Fibroblast of mammary gland (primary cell): ENCODE results near the gene CLDN22.

ENCODE experiments used
- DNase-seq: peaks from one replicate; pipeline ENCODE4 v3.0.0-alpha.2; 2010; ENCODE audit warnings: low read depth
- H3K4me3 ChIP-seq: 2 replicates; pipeline ENCODE4 v1.5.1; 2011; ENCODE audit warnings: low read depth, mild to moderate bottlenecking, low read length, moderate library complexity; ENCODE audit not compliant: control insufficient read depth
- CTCF ChIP-seq: conservative IDR thresholded peaks from 2 replicates; pipeline ENCODE4 v1.5.1; 2011; ENCODE audit warnings: low read depth, low read length, inconsistent platforms; ENCODE audit not compliant: control insufficient read depth, insufficient read depth

The CLDN22 gene

GRCh38 chr4:183323295-183323694 lies 3.2 kb upstream of the CLDN22 start:
- no peak for DNase-seq
- H3K4me3 ChIP-seq: no peak overlapping the region
- no peak for TF ChIP-seq CTCF

GRCh38 chr4:183322326-183322725 lies 2.2 kb upstream of the CLDN22 start, which contains the start of gene CLDN24:
TSS of gene CLDN24 (minus strand) at chr4:183322426. CDS start at chr4:183322426, 0 bp downstream.
- no peak for TF ChIP-seq CTCF
- DNase-seq: no peak
- H3K4me3 ChIP-seq: no peak within 1 kb of the TSS

GRCh38 chr4:183321516-183321915 lies 1.4 kb upstream of the CLDN22 start:
- no peak for DNase-seq
- H3K4me3 ChIP-seq: no peak overlapping the region
- TF ChIP-seq CTCF: no peak

GRCh38 chr4:183321079-183321478 lies 1.0 kb upstream of the CLDN22 start:
- no peak overlapping the region for H3K4me3 ChIP-seq
- TF ChIP-seq CTCF: no peak
- DNase-seq: no peak

- H3K4me3 ChIP-seq: no peak overlapping the region
- no peak for TF ChIP-seq CTCF
- no peak for DNase-seq
Measured at GRCh38 chr4:183318656-183319055, 1.4 kb downstream of the CLDN22 start.

- no peak for TF ChIP-seq CTCF
- H3K4me3 ChIP-seq: no peak overlapping the region
Measured at GRCh38 chr4:183314806-183315205, 5.3 kb downstream of the CLDN22 start.

GRCh38 chr4:183314336-183314735 lies 5.7 kb downstream of the CLDN22 start:
- TF ChIP-seq CTCF: no peak

More at GRCh38 chr4:183314806-183315205, 5.3 kb downstream of the CLDN22 start:
- no peak for DNase-seq

More at GRCh38 chr4:183314336-183314735, 5.7 kb downstream of the CLDN22 start:
- H3K4me3 ChIP-seq: no peak overlapping the region
- no peak for DNase-seq
